H1 (cell line): ENCODE data around the gene MTMR8. TPM values are rescaled to one million over a fixed set of nuclear protein-coding genes. Genes with fewer than 3 reads are reported as not detected.

Experiments
- CEBPB ChIP-seq: IDR thresholded peaks from 2 replicates; pipeline ENCODE4 v1.6.1; 2012; ENCODE audit warnings: low read depth, low read length
- NRF1 ChIP-seq: IDR thresholded peaks from 2 replicates; pipeline ENCODE4 v1.6.1; 2011; ENCODE audit warnings: mild to moderate bottlenecking, low read depth, low read length, improper control_type of control experiment
- TBP ChIP-seq: IDR thresholded peaks from 2 replicates; pipeline ENCODE4 v1.6.1; 2011; ENCODE audit warnings: low read depth, low read length, improper control_type of control experiment
- ZNF274 ChIP-seq: IDR thresholded peaks from 2 replicates; pipeline ENCODE4 v1.7.0; 2012; ENCODE audit warnings: low read length, borderline replicate concordance; ENCODE audit errors: extremely low read depth
- polyA plus RNA-seq, 7 experiments: library from polyadenylated mRNA; depleted of rRNA in 3 of 7; stranded (reverse) in 5 of 7; unstranded in 2 of 7; fragments of >200 nt in 5 of 7; fragments of 200-250 nt in 2 of 7; gene quantifications; 1 replicate in 5 of 7; 2 replicates in 1 of 7; 4 replicates in 1 of 7; pipeline versions ENCODE4 v1.2.1 to v1.2.3, GENCODE V29; 2011 to 2013; ENCODE audit warnings: missing spikeins in 2 of 7, mixed read lengths in 2 of 7
- total RNA-seq: library from RNA; stranded (reverse); fragmentation: NEBNext Ultra II Directional; extraction: Animal tissue kit (Norgen Biotek cat#: 25700); gene quantifications from 2 replicates; pipeline ENCODE4 v1.2.1, GENCODE V29; 2021

Gene MTMR8
- total and polyA plus RNA-seq, 2 of the 8 experiments (the other 6 are each of a cell fraction or from before 2014, with no cell fraction given): 1.3 to 6.3 TPM

DNA sequence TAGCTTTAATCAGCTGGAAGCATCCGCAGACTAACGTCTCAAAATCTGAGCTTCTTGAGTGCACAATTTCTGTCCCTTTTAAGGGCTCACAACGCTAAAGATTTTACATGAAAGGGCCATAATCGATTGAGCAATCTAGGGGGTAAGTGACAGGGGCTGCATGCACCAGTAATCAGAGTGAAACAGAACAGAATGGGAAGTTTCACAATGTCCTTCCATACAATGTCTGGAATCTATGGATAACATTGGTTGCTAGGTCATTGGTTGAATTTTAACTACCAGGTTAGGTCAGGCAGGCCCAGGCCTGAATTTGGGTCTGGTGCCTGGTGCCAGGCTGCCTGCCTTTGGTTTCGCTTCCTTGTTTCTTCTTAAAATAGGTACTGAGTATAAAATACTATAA lies 42.0 kb upstream of the MTMR8 start (continued):
- no peak for TF ChIP-seq TBP
- no peak for TF ChIP-seq ZNF274
- TF ChIP-seq NRF1: no peak
- TF ChIP-seq CEBPB: no peak
